ENCODE data around the gene ADAMTS9. TPM values are rescaled to one million over a fixed set of nuclear protein-coding genes. Genes with fewer than 3 reads are reported as not detected.

Gene ADAMTS9
- total RNA-seq, 1 experiment from 2014 or later: 1.2 TPM

DNA sequence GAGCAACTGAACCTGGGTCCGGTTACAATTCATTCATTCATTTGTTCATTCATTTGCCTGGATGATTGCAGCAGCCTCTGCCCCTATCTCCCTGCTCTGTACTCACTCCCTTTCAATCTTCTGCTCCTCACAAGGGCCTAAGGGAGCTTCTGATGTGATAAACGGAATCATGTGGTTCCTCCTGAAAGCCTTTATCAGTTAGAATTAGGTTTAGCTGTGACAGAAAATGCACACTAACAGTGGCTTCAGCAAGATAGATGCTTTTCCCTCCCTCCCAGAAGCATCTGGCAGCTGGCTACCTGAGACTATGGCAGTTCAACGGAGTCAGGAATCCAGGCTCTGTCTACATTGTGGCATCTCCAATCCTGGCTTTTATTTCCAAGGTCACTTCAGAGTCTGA lies 196.0 kb downstream of the ADAMTS9 start:
- Histone ChIP-seq H3K9me3 (ENCODE audit: insufficient read depth, low read depth) (no peaks in the 10 kb centered on the region), H3F3A (ENCODE audit: insufficient read depth, low read depth) (no peaks in the 10 kb centered on the region), H3K36me3 (ENCODE audit: low read depth) (no peaks in the 10 kb centered on the region), H3K4me2 (no peak overlapping the region), H3K79me2 (ENCODE audit: low read depth) (no peaks in the 10 kb centered on the region), H3K27ac (no peak overlapping the region), H4K20me1 (ENCODE audit: insufficient read depth) (no peaks in the 10 kb centered on the region), H3K4me1 (replicated peaks; ENCODE audit: insufficient read depth) (no peaks in the 10 kb centered on the region), H3K4me3 (no peak overlapping the region), H3K9me2 (ENCODE audit: insufficient read depth) (no peaks in the 10 kb centered on the region), H2AFZ (no peak overlapping the region), H3K27me3 (ENCODE audit: insufficient read depth, low read depth) (peaks cover 4% of the 10 kb centered on the region; the same call in 1 of the 2 replicates)
- intact Hi-C loops (cut with micrococcal nuclease; ENCODE audit: unreplicated experiment): no loop called here
- TF ChIP-seq, protein P1, sequence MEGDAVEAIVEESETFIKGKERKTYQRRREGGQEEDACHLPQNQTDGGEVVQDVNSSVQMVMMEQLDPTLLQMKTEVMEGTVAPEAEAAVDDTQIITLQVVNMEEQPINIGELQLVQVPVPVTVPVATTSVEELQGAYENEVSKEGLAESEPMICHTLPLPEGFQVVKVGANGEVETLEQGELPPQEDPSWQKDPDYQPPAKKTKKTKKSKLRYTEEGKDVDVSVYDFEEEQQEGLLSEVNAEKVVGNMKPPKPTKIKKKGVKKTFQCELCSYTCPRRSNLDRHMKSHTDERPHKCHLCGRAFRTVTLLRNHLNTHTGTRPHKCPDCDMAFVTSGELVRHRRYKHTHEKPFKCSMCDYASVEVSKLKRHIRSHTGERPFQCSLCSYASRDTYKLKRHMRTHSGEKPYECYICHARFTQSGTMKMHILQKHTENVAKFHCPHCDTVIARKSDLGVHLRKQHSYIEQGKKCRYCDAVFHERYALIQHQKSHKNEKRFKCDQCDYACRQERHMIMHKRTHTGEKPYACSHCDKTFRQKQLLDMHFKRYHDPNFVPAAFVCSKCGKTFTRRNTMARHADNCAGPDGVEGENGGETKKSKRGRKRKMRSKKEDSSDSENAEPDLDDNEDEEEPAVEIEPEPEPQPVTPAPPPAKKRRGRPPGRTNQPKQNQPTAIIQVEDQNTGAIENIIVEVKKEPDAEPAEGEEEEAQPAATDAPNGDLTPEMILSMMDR (conservative IDR thresholded peaks at IDR 0.05): no peak
- no peak for DNase-seq
- no TSS peak for BruUV-seq (replicated peaks)
- CTCF ChIA-PET: no interaction called here
- POLR2A ChIA-PET (ENCODE audit: unreplicated experiment): no interaction called here

DNA sequence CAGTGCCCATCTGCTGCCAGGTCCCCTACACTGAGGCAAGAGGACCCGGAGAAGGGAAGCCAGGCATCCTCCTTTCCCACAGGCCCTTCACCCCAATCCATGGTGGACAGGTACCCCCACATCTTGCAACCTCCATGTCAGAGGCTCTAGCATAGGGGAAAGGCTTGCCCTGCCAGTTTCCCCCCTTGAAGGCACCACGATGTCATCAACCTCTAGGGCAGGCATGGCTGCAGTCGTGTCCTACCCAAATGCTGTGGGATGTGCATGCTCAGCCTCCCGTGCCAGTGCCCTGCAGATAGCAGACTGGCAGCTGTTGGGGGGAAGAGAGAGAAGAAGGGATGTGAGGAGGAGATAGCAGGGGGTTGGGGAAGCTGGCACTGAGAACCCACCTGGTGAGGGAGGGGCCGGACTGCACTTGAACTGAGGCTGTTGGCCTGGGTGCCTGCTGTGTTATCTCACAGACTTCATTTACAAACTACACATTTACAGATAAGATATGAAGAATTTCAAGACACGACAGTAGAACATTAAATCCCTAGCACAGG lies 197.5 kb downstream of the ADAMTS9 start:
- intact Hi-C loops (cut with micrococcal nuclease; ENCODE audit: unreplicated experiment): no loop called here
- Histone ChIP-seq H4K20me1 (ENCODE audit: insufficient read depth) (no peaks in the 10 kb centered on the region), H3K4me1 (replicated peaks; ENCODE audit: insufficient read depth) (no peaks in the 10 kb centered on the region), H3K9me3 (ENCODE audit: insufficient read depth, low read depth) (no peaks in the 10 kb centered on the region), H2AFZ (no peak overlapping the region), H3F3A (ENCODE audit: insufficient read depth, low read depth) (no peaks in the 10 kb centered on the region), H3K27me3 (ENCODE audit: insufficient read depth, low read depth) (peaks cover 4% of the 10 kb centered on the region; the same call in 1 of the 2 replicates), H3K79me2 (ENCODE audit: low read depth) (no peaks in the 10 kb centered on the region), H3K4me2 (no peak overlapping the region), H3K4me3 (no peak overlapping the region), H3K9me2 (ENCODE audit: insufficient read depth) (no peaks in the 10 kb centered on the region), H3K27ac (no peak overlapping the region), H3K36me3 (ENCODE audit: low read depth) (no peaks in the 10 kb centered on the region)
- no TSS peak for BruUV-seq (replicated peaks)
- no peak for DNase-seq
- TF ChIP-seq EZH2 (IDR thresholded peaks at IDR 0.05; ENCODE audit: low read depth): no peak
- TF ChIP-seq, protein P1 (conservative IDR thresholded peaks at IDR 0.05): no peak
- ChIA-PET POLR2A (ENCODE audit: unreplicated experiment) (no interaction called here), CTCF (no interaction called here)

DNA sequence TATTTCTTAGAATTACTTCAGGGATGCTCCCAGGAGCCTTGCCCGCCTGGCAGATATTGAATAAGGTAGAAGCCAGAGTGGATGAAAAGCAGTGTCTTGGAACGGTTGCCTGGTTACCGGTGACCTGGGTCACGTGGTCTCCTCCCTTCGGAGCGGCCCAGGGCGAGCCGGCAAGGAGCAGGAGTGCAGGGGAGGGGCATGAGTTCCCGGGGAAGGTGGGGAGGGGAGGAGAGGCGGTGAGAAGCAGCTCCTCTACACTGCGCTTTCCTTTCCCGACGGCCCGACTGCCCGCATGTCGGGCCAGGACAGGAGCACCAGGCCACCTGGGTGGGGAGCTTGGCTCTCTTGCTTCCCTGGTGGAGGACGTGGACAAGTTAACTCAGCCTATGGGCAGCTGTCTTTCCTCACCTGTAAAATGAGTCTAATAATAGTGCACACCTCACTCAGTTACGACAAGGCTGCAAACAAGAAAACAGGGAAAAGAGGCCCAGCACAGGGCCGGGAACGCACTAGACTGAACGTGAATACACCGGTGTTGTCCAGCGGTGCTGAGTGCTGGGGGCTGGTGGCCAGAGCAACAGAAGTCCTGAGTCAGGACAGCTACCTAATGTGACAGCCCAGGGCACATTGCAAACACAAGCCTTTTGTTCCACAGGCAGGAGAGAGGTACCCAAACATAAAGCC lies 198.3 kb downstream of the ADAMTS9 start:
- no peak overlapping the region for H3K4me2 ChIP-seq
- no peak overlapping the region for H2AFZ ChIP-seq
- CTCF ChIA-PET: no interaction called here

More for the DNA sequence above, 198.3 kb downstream of the ADAMTS9 start:
- no peaks in the 10 kb centered on the region for H3F3A ChIP-seq (ENCODE audit: insufficient read depth, low read depth)
- no peaks in the 10 kb centered on the region for H3K79me2 ChIP-seq (ENCODE audit: low read depth)
- POLR2A ChIA-PET (ENCODE audit: unreplicated experiment): no interaction called here
- H3K9me2 ChIP-seq (ENCODE audit: insufficient read depth): no peaks in the 10 kb centered on the region
- no peak overlapping the region for H3K27ac ChIP-seq
- no peak for TF ChIP-seq EZH2 (IDR thresholded peaks at IDR 0.05; ENCODE audit: low read depth)
- TF ChIP-seq, protein P1 (conservative IDR thresholded peaks at IDR 0.05): no peak
- H3K4me3 ChIP-seq: no peak overlapping the region
- no TSS peak for BruUV-seq (replicated peaks)
- no peaks in the 10 kb centered on the region for H4K20me1 ChIP-seq (ENCODE audit: insufficient read depth)
- peak in 1 of 2 experiments; percentile 47 for DNase-seq
- peaks cover 4% of the 10 kb centered on the region; the same call in 1 of the 2 replicates for H3K27me3 ChIP-seq (ENCODE audit: insufficient read depth, low read depth)
- intact Hi-C loops (cut with micrococcal nuclease; ENCODE audit: unreplicated experiment): no loop called here
- H3K36me3 ChIP-seq (ENCODE audit: low read depth): no peaks in the 10 kb centered on the region
- H3K4me1 ChIP-seq (replicated peaks; ENCODE audit: insufficient read depth): no peaks in the 10 kb centered on the region
- no peaks in the 10 kb centered on the region for H3K9me3 ChIP-seq (ENCODE audit: insufficient read depth, low read depth)

Measured in PC-9 (cell line).